Activated T-cell treated with anti-CD3 and anti-CD28 coated beads, Interleukin-2, amount 50 U/mL, for 1 hour (primary cell): ENCODE results near the gene VSTM2L.
"Not testable (repeated sequence)": the region's sequence is repeated elsewhere in the genome, so short reads cannot be mapped to it uniquely, and the experiment has no call there.

Experiments used
- DNase-seq: peaks from one replicate; pipeline ENCODE4 v3.0.0-alpha.2; 2020

VSTM2L gene

GRCh38 chr20:37939701-37940560 lies 37.0 kb downstream of the VSTM2L start:
- no peak for DNase-seq

GRCh38 chr20:37940858-37941257 lies 37.9 kb downstream of the VSTM2L start:
- no peak for DNase-seq

- no peak for DNase-seq
These were observed 38.4 kb downstream of the VSTM2L start for GRCh38 chr20:37941332-37941731.

GRCh38 chr20:37941992-37942391 lies 39.1 kb downstream of the VSTM2L start:
- DNase-seq: no peak

- DNase-seq: no peak
These were observed 40.1 kb downstream of the VSTM2L start for GRCh38 chr20:37943033-37943432.

- DNase-seq: no peak
These were observed 40.9 kb downstream of the VSTM2L start for GRCh38 chr20:37943501-37944455.

GRCh38 chr20:37944456-37944981 lies 41.6 kb downstream of the VSTM2L start:
- no peak for DNase-seq

GRCh38 chr20:37945091-37945547 lies 42.2 kb downstream of the VSTM2L start:
- no peak for DNase-seq

- DNase-seq: no peak
These were observed 44.0 kb downstream of the VSTM2L start for GRCh38 chr20:37946946-37947345.

- DNase-seq: no peak
These were observed 45.0 kb downstream of the VSTM2L start for GRCh38 chr20:37947943-37948342.

- DNase-seq: no peak
These were observed 46.0 kb downstream of the VSTM2L start for GRCh38 chr20:37948956-37949355.

GRCh38 chr20:37954190-37954589 lies 51.3 kb downstream of the VSTM2L start:
- no peak for DNase-seq

GRCh38 chr20:37954626-37955025 lies 51.7 kb downstream of the VSTM2L start:
- no peak for DNase-seq

GRCh38 chr20:37955511-37955910 lies 52.6 kb downstream of the VSTM2L start:
- no peak for DNase-seq

- DNase-seq: no peak
These were observed 53.2 kb downstream of the VSTM2L start for GRCh38 chr20:37956107-37956585.

GRCh38 chr20:37958856-37959520 lies 56.1 kb downstream of the VSTM2L start:
- no peak for DNase-seq

GRCh38 chr20:37961066-37961465 lies 58.1 kb downstream of the VSTM2L start:
- no peak for DNase-seq

- DNase-seq: not testable (repeated sequence)
These were observed 60.6 kb downstream of the VSTM2L start for GRCh38 chr20:37963483-37963882.

- DNase-seq: no peak
These were observed 66.0 kb downstream of the VSTM2L start for GRCh38 chr20:37968841-37969401.

GRCh38 chr20:37969949-37970855 lies 67.3 kb downstream of the VSTM2L start:
- DNase-seq: no peak

- DNase-seq: no peak
These were observed 67.9 kb downstream of the VSTM2L start for GRCh38 chr20:37970856-37971245.
